Forelimb muscle (tissue), 1 donor: Measurements from ENCODE around the gene GLTP. TPM values are rescaled to one million over a fixed set of nuclear protein-coding genes. Genes with fewer than 3 reads are reported as not detected.

Experiments used
- DNase-seq: peaks from one replicate; pipeline ENCODE4 v3.0.0-alpha.2; 2013; ENCODE audit warnings: low read depth
- polyA plus RNA-seq: library from polyadenylated mRNA; unstranded; fragments of 120-200 nt; gene quantifications from one replicate; pipeline ENCODE4 v1.2.1, GENCODE V29; 2013; ENCODE audit not compliant: insufficient read length

The GLTP gene
- polyA plus RNA-seq, 1 donor: 19.3 TPM

GRCh38 chr12:109844983-109845823, 35.1 kb downstream of the GLTP start:
- no peak for DNase-seq

DNA sequence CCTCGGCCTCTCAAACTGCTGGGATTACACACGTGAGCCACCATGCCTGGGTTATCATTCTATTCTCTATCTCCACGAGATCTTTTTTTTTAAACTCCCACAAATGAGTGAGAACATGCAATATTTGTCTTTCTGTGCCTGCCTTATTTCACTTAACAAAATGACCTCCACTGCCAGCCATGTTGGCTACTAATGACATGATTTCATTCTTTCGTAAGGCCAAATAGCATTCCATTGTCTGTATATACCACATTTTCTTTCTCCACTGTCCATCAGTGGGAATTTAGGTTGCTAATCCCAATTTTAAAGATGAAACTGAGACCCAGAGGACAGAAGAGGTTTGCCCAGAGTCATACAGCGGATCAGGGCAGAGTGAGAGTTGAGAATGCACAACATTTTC, 36.2 kb downstream of the GLTP start:
- DNase-seq: no peak

DNA sequence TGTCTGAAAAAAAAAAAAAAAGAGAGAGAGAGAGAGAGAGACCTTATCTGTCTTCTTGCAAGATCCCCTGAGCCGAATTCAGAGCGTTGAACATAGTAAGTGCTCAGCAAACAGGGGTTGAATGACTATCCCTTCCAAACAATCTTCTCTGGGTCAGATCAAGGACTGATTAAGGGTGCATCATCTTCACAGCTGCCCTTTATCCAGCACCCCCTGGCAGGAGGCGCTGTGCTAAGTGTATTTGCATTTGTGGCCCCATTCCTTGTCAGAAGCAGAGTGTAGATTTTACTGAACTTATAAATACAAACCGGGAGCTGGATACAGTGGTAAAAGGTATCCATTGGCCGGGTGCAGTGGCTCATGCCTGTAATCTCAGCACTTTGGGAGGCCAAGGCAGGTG, 38.3 kb downstream of the GLTP start:
- DNase-seq: no peak

GRCh38 chr12:109841356-109841755, 39.0 kb downstream of the GLTP start:
- DNase-seq: no peak

- DNase-seq: no peak
Measured at GRCh38 chr12:109840305-109841074, 39.9 kb downstream of the GLTP start.

GRCh38 chr12:109839444-109839843, 40.9 kb downstream of the GLTP start:
- DNase-seq: no peak

GRCh38 chr12:109836916-109837315, 43.4 kb downstream of the GLTP start:
- no peak for DNase-seq

GRCh38 chr12:109835827-109836226, 44.5 kb downstream of the GLTP start:
- no peak for DNase-seq

DNA sequence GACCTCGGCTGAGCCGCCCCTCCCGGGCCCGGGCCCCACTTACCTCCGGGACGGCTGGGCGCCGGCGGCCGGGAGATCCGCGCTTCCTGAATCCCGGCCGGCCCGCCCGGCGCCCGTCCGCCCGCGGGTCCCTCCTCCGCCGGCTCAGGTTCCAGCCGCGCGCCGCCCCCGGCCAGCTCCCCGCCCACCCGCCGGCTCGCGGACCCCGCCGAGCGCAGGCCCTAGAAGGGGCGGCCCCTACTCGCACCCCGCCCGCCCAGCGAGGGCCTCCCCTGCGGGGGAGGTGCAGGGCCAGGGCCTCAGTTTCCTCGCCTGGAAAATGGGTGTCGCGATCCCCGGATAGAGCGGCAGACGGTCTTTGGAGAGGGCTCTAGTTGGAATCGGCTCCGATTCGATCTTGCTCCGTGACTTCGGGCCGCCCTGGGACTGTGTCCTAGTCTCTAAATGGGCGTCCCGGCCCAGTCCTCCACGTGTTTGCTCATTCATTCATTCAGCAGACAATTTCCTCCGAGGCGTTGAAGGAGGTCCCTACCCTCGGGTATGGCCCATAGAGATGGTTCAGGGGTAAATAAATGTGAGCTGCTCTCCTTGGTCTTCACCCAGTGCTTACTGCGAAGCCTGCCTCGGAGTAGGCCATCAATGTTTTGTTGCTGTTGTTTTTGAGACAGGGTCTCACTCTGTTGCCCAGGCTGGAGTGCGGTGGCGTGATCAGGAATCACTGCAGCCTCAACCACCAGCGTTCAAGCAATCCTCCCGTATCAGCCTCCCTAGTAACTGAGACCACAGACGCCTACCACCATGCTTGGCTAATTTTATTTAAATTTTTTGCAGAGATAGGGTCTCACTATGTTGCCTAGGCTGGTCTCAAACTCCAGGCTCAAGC, 46.8 kb downstream of the GLTP start, which contains the start of gene TRPV4:
TSS of gene TRPV4 (minus strand) at position 92 of the 883 bp plus-strand sequence. CDS start 18,602 bp downstream, outside the sequence.
- DNase-seq: no peak

DNA sequence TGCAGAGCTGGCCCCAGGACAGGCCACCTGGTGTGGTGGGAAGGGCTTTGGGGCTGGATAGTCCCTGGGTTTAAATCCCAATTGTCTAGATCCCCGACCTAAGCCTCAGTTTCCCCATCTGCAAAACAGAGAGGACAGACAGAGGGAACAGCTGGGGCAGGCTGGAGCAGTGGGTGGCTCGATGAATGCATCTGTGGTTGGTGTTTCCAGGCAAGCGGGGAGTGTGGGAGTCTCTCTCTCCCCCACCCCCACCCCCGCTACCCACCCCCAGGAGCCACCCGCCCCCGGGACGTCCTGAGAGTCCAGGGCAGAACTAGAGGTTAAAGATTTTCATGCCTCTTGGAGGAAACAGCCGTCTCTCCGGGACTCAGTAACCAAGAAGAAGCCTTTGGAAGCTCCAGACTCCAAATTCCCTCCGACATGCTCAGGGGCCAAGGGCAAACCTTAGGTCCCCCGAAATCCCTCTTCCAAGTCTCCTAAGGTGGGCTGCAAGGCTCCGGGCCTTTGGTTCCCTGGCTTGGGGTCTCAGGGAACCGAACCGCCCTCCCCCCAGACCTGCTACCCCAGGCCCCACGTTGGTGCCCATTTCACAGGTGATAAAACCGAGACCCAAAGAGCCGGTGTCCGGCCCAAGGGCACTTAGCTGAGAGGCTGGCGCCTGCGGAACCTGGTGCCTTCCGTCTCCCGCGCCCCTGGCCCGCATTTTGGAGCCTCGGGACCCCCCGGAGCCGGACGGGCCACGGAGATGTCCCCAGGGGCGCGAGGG, 47.6 kb downstream of the GLTP start:
- no peak for DNase-seq

DNA sequence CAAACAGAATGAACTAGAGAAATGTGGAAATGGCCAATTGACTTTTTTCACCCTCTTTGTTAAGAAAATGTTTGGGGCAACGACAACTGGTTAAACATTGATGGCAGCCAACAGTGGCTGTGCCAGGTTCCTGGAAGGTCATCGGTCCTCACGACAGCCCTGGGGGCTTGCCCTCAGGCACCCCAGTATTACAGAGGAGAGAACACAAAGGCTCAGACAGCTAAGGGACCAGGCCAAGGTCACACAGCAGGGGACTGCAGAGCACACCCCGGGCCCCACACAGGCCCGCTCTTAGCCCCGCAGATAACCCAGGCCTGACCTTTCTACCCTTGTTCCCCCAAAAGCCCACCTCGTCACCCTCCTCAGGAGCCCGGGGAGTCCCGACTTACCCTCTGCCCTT, 48.4 kb downstream of the GLTP start:
- no peak for DNase-seq

DNA sequence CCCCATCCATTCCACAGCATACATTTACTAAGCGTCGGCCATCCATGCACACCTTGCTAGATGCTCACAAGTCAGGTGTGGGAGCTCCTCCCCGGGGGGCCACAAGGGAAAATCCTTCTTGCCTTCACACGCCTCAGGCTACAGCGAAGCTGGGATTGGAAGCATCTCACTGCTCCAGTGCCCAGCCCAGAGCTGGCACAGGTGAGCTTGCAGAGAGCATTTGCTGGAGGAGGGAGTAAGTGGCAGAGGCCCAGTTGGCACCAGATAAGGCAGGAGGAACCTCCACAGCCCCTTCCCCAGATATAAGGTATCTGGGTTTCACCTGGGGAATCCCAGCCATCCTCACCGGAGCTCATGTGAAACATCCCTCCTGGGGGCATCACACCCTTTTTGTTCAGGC, 49.0 kb downstream of the GLTP start:
- DNase-seq: no peak

DNA sequence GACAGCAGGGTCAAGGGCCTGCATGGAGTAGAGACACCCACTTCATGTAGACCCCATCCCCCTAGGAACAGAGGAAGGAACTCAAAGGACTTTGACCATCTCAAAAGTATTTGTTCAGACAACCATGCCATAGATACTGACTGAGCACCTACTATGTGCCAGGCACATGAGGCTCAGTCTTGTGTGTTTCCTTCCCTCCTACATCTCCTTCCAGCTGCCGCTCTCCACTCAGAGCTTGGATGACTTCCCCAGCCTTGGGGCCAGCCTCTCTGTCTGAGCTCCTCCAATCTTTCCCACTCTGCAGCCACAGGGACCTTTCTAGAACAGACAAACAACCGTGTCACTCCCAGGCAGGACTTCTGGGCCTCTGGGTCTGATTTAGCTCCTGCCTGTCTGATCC, 49.6 kb downstream of the GLTP start:
- no peak for DNase-seq

DNA sequence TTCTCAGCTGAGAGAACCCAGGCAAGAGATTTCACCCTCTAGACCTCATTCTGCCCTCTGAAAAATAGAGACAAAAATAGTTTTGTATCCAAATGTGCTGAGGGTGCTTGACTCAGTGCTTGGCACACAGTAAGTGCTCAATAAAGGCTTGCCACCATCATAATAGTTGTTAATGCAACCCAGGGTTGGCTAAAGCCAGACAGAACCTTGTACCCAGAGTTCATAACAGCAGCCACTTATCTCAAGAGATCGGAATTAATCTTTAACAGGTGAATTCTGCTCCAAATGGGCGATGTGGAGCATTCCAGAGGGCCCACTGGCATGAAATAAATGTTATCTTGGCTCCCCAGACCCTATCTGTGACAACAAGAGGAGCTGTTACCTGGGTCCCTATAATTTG, 50.1 kb downstream of the GLTP start:
- no peak for DNase-seq

DNA sequence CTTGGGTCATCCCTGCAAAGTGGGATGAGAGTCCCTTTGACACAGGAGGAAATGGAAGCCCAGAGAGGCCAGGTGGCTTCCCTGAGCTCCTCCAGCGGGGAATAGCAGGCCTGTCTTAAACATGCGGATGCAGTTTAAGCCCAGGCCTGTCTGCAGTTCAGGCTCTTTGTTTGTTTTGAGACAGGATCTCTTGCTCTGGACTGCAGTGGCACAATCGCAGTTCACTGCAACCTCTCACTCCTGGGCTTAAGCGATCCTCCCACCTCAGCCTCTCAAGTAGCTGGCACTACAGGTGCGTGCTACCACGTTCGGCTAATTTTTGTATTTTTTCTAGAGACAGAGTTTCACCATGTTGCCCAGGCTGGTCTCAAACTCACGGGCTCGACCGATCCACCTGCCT, 50.7 kb downstream of the GLTP start:
- no peak for DNase-seq

- no peak for DNase-seq
Measured at GRCh38 chr12:109828754-109829511, 51.4 kb downstream of the GLTP start.

- no peak for DNase-seq
Measured at GRCh38 chr12:109827566-109828550, 52.5 kb downstream of the GLTP start.

- DNase-seq: no peak
Measured at GRCh38 chr12:109827080-109827479, 53.3 kb downstream of the GLTP start.

GRCh38 chr12:109824731-109825130, 55.6 kb downstream of the GLTP start:
- DNase-seq: no peak
